Fibroblast of lung (primary cell): ENCODE results near the gene BCL7A.

ENCODE experiments used
- CTCF ChIP-seq, 2 donors: IDR thresholded peaks in 1 of 2; conservative IDR thresholded peaks in 1 of 2; 1 replicate in 1 of 2; 2 replicates in 1 of 2; pipeline ENCODE4 v1.5.1; 2011 to 2012; ENCODE audit warnings: low read length in 2 of 2, control low read depth in 1 of 2, inconsistent platforms in 1 of 2, low read depth in 1 of 2, mild to moderate bottlenecking in 1 of 2
- EZH2 ChIP-seq: IDR thresholded peaks from 2 replicates; pipeline ENCODE4 v1.5.1; 2012; ENCODE audit warnings: low read length, control low read depth, mild to moderate bottlenecking; ENCODE audit errors: missing control alignments

GRCh38 chr12:122040579-122041386 lies 19.1 kb downstream of the BCL7A start:
- TF ChIP-seq EZH2 (no peak), CTCF (conservative IDR thresholded peaks at IDR 0.05 in 1 of 2, IDR thresholded peaks at IDR 0.05 in 1 of 2; ENCODE audit: low read depth in 1 of 2, low read length in 2 of 2) (no peak)
